Uterus (tissue), 4 donors: ENCODE data around the gene GHR. TPM values are rescaled to one million over a fixed set of nuclear protein-coding genes. Genes with fewer than 3 reads are reported as not detected.

Experiments used
- DNase-seq, 2 donors: peaks; one replicate each; pipeline ENCODE4 v3.0.0-alpha.2; 2019 to 2020
- H3K27ac ChIP-seq, 2 donors: fragments of 200-600 bp; sonication (generic); 1 replicate in 1 of 2; 2 replicates in 1 of 2; pipeline ENCODE4 v1.5.1; 2016 to 2018
- H3K27me3 ChIP-seq, 2 donors: fragments of 200-600 bp; sonication (generic); one replicate each; pipeline ENCODE4 v1.5.1; 2018 to 2019; ENCODE audit warnings: control low read depth in 1 of 2
- H3K36me3 ChIP-seq, 2 donors: fragments of 200-600 bp; sonication (generic); one replicate each; pipeline ENCODE4 v1.5.1; 2019; ENCODE audit warnings: control low read depth in 1 of 2
- H3K4me1 ChIP-seq, 2 donors: fragments of 200-600 bp; sonication (generic); one replicate each; pipeline ENCODE4 v1.5.1; 2018 to 2019; ENCODE audit warnings: control low read depth in 1 of 2
- H3K4me3 ChIP-seq, 2 donors: fragments of 200-600 bp; sonication (generic); 1 replicate in 1 of 2; 2 replicates in 1 of 2; pipeline ENCODE4 v1.5.1; 2018 to 2019; ENCODE audit warnings: mild to moderate bottlenecking in 1 of 2
- H3K9me3 ChIP-seq, 2 donors: fragments of 200-600 bp; sonication (generic); one replicate each; pipeline ENCODE4 v1.5.1; 2019; ENCODE audit warnings: control low read depth in 1 of 2
- POLR2A ChIP-seq, 2 donors: fragments of 450-650 bp; IDR thresholded peaks; one replicate each; pipeline ENCODE4 v1.6.1; 2016; ENCODE audit warnings: antibody characterized with exemption in 2 of 2, mild to moderate bottlenecking in 1 of 2, moderate library complexity in 1 of 2
- intact Hi-C: fragments of 100-400 bp; cut with DNase I; formaldehyde crosslinking; loops from one replicate; pipeline ENCODE4 v1.15.1; 2023; ENCODE audit warnings: low total_unique reads
- total RNA-seq, 4 donors: library from RNA; depleted of rRNA in 3 of 4; stranded (reverse); fragments of >200 nt in 3 of 4; gene quantifications; one replicate each; pipeline versions ENCODE4 v1.1.0 to v1.2.4, GENCODE V29; 2014 to 2023
- TF ChIP-seq, protein P1 (sequence below), 4 experiments: fragments of 200-600 bp in 2 of 4; fragments of 450-650 bp in 2 of 4; sonication (generic) in 2 of 4; IDR thresholded peaks; one replicate each; pipeline ENCODE4 v1.5.1; 2016 to 2019; ENCODE audit warnings: antibody characterized with exemption in 4 of 4, mild to moderate bottlenecking in 2 of 4, moderate library complexity in 1 of 4
- donor health status: DM: yes; HTN: yes; CAD: no.

GHR gene
- total RNA-seq, 4 donors from 2014 or later, result 1.8 to 19.7 (median 5.6) TPM

DNA sequence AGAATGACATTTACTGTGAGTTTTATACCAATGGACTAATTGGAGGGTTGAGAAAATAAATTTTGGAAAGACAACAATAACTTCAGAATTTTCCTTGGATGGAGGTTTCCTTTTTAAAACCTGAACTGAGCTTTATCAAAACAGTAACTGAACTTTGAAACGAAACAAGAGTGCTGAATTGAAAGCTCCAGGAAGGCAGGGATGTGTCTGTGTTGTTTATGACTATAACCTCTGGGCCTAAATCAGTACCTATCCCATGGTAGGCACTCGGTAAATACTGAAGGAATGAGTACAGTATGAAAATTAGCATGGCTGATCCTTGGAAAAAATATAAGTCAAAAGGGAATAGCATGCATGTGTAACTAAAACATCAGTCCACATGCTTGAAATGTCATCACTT lies 93.9 kb downstream of the GHR start:
- no peaks in the 10 kb centered on the region for H3K27me3 ChIP-seq
- no peak overlapping the region for H3K27ac ChIP-seq
- H3K36me3 ChIP-seq, result no peaks in the 10 kb centered on the region
- no peak for DNase-seq
- TF ChIP-seq, protein P1, sequence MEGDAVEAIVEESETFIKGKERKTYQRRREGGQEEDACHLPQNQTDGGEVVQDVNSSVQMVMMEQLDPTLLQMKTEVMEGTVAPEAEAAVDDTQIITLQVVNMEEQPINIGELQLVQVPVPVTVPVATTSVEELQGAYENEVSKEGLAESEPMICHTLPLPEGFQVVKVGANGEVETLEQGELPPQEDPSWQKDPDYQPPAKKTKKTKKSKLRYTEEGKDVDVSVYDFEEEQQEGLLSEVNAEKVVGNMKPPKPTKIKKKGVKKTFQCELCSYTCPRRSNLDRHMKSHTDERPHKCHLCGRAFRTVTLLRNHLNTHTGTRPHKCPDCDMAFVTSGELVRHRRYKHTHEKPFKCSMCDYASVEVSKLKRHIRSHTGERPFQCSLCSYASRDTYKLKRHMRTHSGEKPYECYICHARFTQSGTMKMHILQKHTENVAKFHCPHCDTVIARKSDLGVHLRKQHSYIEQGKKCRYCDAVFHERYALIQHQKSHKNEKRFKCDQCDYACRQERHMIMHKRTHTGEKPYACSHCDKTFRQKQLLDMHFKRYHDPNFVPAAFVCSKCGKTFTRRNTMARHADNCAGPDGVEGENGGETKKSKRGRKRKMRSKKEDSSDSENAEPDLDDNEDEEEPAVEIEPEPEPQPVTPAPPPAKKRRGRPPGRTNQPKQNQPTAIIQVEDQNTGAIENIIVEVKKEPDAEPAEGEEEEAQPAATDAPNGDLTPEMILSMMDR (IDR thresholded peaks at IDR 0.05), result no peak
- no peak for TF ChIP-seq POLR2A (IDR thresholded peaks at IDR 0.05)
- H3K4me3 ChIP-seq, result no peak overlapping the region
- no peaks in the 10 kb centered on the region for H3K9me3 ChIP-seq
- intact Hi-C loops, result no loop called here
- peaks cover 0 to 4% of the 10 kb centered on the region in 2 donors for H3K4me1 ChIP-seq

DNA sequence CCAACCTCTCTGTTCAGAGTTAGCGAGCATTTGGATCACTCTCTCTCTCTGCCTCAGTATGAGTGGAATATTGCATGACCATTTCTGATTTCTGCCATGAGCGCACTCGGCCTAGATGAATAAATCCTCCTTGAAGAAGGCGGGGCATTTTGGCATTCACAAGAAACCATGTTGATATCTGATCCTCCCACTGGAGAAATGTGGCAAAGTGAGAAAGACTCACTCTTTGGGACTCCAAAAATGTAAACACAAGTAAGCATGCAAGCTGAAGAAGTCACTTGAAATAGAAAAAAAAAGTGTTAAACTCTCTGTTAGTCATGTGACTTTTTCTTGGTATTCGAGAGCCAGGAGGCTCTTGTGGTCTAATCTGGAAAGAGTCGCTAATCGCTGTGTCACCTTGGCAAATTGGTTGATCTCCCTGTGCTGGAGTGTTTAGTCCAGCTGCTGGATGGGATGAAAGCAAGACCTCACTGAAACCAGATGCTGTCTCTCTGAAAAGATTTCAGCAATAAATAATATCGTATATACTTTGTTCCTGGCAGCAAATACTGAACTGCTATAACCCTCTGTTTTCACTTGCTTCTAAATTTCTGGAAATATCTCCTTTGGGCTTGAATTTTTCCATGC lies 95.5 kb downstream of the GHR start:
- no peak overlapping the region for H3K4me3 ChIP-seq
- TF ChIP-seq POLR2A (IDR thresholded peaks at IDR 0.05), result no peak
- TF ChIP-seq, protein P1 (IDR thresholded peaks at IDR 0.05), result no peak
- H3K27ac ChIP-seq, result peak overlapping the region in 1 of 2 donors; percentile 25

GRCh38 chr5:42520203-42520602 lies 97.0 kb downstream of the GHR start:
- H3K4me3 ChIP-seq, result no peak overlapping the region
- no peak overlapping the region for H3K27ac ChIP-seq
- no peaks in the 10 kb centered on the region for H3K9me3 ChIP-seq
- no peaks in the 10 kb centered on the region for H3K36me3 ChIP-seq
- TF ChIP-seq, protein P1 (IDR thresholded peaks at IDR 0.05), result no peak
- no peak for TF ChIP-seq POLR2A (IDR thresholded peaks at IDR 0.05)
- H3K4me1 ChIP-seq, result peaks cover 0 to 4% of the 10 kb centered on the region in 2 donors
- no peak for DNase-seq
- no peaks in the 10 kb centered on the region for H3K27me3 ChIP-seq
- intact Hi-C loops, result no loop called here

More for the DNA sequence above, 95.5 kb downstream of the GHR start:
- intact Hi-C loops, result no loop called here
- H3K27me3 ChIP-seq, result no peaks in the 10 kb centered on the region
- H3K9me3 ChIP-seq, result no peaks in the 10 kb centered on the region
- peaks cover 0 to 4% of the 10 kb centered on the region in 2 donors for H3K4me1 ChIP-seq
- no peaks in the 10 kb centered on the region for H3K36me3 ChIP-seq
- DNase-seq, result no peak

- Histone ChIP-seq H3K4me3 (no peak overlapping the region), H3K9me3 (no peaks in the 10 kb centered on the region), H3K27me3 (no peaks in the 10 kb centered on the region), H3K36me3 (no peaks in the 10 kb centered on the region), H3K4me1 (peaks cover 0 to 4% of the 10 kb centered on the region in 2 donors), H3K27ac (no peak overlapping the region)
- DNase-seq, result no peak
- intact Hi-C loops, result no loop called here
- TF ChIP-seq POLR2A (IDR thresholded peaks at IDR 0.05), result no peak
- TF ChIP-seq, protein P1 (IDR thresholded peaks at IDR 0.05), result no peak
Measured at GRCh38 chr5:42520957-42521356, 97.7 kb downstream of the GHR start.

DNA sequence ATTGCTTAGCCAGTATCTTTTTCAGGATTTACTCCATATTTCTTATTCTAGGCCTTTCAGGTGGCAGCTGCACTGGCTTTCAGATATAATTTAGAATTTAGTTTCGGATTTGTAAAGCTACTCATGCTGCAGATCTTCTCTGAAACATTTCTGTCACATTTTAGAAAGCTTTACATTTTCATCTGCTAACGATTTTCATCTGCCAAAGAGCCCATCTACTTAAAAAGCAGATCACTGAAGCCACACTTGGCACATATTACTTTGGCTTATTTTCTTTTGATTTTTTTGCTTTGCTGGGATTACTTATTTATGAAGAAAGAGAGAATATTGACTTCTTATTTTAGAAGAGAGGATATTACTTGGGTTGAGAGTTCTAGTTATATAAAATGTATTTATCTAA lies 98.2 kb downstream of the GHR start:
- no peak for DNase-seq
- no peaks in the 10 kb centered on the region for H3K9me3 ChIP-seq
- peaks cover 0 to 3% of the 10 kb centered on the region in 2 donors for H3K4me1 ChIP-seq
- no peaks in the 10 kb centered on the region for H3K27me3 ChIP-seq
- H3K36me3 ChIP-seq, result no peaks in the 10 kb centered on the region
- TF ChIP-seq, protein P1 (IDR thresholded peaks at IDR 0.05), result no peak
- TF ChIP-seq POLR2A (IDR thresholded peaks at IDR 0.05), result no peak
- H3K27ac ChIP-seq, result no peak overlapping the region
- intact Hi-C loops, result no loop called here
- H3K4me3 ChIP-seq, result no peak overlapping the region
